ENCODE measurements around the gene SETBP1.

The SETBP1 gene

DNA sequence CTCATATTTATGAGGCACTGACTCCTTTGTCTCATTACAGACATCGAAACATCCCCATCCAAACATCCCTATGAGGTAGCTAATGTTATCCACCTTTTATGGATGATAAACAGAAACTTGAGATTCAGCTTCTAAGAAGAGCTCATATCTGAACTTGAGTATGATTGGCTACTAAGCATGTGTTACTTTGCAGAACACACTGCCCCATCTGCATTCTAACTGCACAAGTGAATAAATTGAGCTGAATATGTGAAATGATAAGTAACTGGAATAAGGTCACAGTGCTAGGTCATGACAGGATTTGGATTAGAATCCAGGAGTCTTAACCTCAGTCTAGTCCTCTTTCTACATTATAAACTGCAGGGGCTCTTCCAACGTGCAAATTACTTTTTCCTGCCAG is 172.7 kb downstream of the SETBP1 start:
- H3K27ac Mint-ChIP-seq: no peak overlapping the region
- H3K27me3 Mint-ChIP-seq (ENCODE audit: low read depth, poor library complexity): no peaks in the 10 kb centered on the region
- TF ChIP-seq, protein P1, sequence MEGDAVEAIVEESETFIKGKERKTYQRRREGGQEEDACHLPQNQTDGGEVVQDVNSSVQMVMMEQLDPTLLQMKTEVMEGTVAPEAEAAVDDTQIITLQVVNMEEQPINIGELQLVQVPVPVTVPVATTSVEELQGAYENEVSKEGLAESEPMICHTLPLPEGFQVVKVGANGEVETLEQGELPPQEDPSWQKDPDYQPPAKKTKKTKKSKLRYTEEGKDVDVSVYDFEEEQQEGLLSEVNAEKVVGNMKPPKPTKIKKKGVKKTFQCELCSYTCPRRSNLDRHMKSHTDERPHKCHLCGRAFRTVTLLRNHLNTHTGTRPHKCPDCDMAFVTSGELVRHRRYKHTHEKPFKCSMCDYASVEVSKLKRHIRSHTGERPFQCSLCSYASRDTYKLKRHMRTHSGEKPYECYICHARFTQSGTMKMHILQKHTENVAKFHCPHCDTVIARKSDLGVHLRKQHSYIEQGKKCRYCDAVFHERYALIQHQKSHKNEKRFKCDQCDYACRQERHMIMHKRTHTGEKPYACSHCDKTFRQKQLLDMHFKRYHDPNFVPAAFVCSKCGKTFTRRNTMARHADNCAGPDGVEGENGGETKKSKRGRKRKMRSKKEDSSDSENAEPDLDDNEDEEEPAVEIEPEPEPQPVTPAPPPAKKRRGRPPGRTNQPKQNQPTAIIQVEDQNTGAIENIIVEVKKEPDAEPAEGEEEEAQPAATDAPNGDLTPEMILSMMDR (IDR thresholded peaks at IDR 0.05): no peak
- no peak for DNase-seq
- H3K4me1 Mint-ChIP-seq: no peaks in the 10 kb centered on the region
- no peaks in the 10 kb centered on the region for H3K9me3 Mint-ChIP-seq
- H3K36me3 Mint-ChIP-seq (ENCODE audit: low read depth): peaks cover 29% of the 10 kb centered on the region
- H3K4me3 Mint-ChIP-seq: no peak overlapping the region

DNA sequence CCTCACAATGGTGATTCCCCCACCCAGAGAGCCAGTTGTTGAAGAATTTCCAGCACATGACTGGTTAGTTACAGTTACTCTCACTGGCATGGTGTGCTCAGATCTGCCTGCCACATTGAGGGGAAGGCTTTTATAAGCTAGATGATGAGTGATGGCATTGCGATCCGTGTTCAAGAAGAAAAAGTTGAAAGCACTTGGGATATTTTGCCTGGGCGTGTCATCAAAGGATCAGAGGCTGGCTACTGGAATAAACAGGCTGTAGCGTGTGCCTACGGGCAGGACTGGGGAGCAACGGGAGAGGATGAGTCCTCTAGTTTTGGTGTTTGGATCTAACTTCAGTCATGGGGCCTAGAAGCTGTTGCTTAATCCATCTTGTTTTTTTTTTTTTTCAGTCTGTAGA is 175.0 kb downstream of the SETBP1 start:
- no peak overlapping the region for H3K4me3 Mint-ChIP-seq
- no peaks in the 10 kb centered on the region for H3K4me1 Mint-ChIP-seq
- H3K9me3 Mint-ChIP-seq: no peaks in the 10 kb centered on the region
- TF ChIP-seq, protein P1 (IDR thresholded peaks at IDR 0.05): no peak
- H3K27ac Mint-ChIP-seq: no peak overlapping the region
- no peak for DNase-seq
- H3K36me3 Mint-ChIP-seq (ENCODE audit: low read depth): peaks cover 22% of the 10 kb centered on the region
- H3K27me3 Mint-ChIP-seq (ENCODE audit: low read depth, poor library complexity): no peaks in the 10 kb centered on the region

DNA sequence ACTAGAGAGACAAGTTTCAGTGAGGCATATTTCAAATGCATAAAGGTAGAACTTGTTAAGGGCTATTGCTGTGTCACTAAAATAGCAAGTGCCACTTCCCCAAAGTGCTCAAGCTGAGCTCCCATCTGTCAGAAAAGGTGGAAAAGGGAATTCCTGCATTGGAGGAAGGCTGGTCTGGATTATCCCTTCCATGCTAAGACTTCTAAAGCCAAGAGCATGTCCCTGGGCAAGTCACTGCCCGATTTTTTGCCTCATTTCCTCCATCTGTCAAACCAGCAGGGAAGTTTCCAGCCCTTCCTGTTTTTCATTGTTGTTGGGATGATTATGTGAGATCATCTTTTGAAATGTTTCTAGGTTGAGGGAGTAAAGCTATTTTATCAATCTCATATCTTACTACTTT is 175.5 kb downstream of the SETBP1 start:
- Mint-ChIP-seq H3K4me1 (no peaks in the 10 kb centered on the region), H3K9me3 (no peaks in the 10 kb centered on the region), H3K27ac (no peak overlapping the region), H3K27me3 (ENCODE audit: low read depth, poor library complexity) (no peaks in the 10 kb centered on the region), H3K4me3 (no peak overlapping the region), H3K36me3 (ENCODE audit: low read depth) (peaks cover 22% of the 10 kb centered on the region)
- TF ChIP-seq, protein P1 (IDR thresholded peaks at IDR 0.05): no peak
- no peak for DNase-seq

DNA sequence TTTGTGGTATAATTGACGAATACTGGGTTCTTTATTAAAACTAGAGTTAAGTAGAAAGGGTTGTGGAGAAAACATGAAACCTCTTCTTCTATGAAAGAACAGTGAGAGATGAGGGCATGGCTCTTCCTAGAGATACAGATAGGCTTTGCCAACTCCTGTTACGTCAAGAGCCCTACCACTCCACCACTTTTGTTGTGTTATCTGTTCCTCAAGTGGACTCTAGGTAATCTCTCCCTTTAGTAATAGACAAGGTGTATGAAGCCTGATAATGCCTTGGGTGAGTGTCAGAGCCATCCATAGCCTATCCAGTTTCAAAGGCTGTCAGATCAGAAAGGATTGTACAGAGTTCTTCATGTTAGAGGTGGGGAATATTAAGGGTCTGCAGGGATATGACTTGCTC is 176.4 kb downstream of the SETBP1 start:
- Mint-ChIP-seq H3K36me3 (ENCODE audit: low read depth) (peaks cover 22% of the 10 kb centered on the region), H3K27me3 (ENCODE audit: low read depth, poor library complexity) (no peaks in the 10 kb centered on the region), H3K4me1 (no peaks in the 10 kb centered on the region), H3K9me3 (no peaks in the 10 kb centered on the region), H3K4me3 (no peak overlapping the region), H3K27ac (no peak overlapping the region)
- TF ChIP-seq, protein P1 (IDR thresholded peaks at IDR 0.05): no peak
- DNase-seq: no peak

DNA sequence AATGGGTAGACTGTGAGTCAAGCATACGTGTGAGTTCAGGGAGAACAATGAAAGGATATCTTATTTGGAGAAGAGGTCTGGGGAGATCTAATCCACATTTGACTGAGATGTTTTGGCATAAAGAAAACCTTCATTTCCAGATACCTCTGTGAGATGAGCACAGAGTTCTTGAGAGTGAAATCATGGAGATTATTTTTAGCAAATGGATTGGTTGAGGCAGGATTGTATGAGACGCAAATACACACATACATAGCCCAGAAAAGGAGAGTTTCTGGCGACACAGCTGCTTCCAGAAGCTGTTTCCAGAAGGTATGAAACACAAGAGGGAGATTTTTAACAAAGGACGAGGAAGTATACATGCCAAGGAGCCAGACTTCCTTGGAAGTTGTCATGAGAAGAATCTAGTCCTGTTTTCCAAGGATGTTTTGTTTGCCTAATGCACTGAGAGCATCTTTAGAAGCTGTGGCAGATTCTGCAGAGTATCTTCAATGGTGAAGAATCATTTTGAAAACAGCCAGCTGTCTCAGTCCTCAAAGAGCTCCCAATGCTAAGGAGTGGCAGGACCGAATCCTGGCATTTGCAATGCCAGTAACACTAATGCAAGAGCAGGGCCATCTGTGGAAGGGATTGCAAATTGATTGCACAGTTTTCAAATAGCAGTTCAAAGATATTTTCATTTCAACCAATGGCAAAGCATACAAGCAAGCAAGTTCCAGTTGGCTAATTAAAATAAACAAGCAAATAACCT is 177.2 kb downstream of the SETBP1 start:
- H3K27ac Mint-ChIP-seq: no peak overlapping the region
- no peaks in the 10 kb centered on the region for H3K27me3 Mint-ChIP-seq (ENCODE audit: low read depth, poor library complexity)
- H3K4me1 Mint-ChIP-seq: no peaks in the 10 kb centered on the region
- peaks cover 22% of the 10 kb centered on the region for H3K36me3 Mint-ChIP-seq (ENCODE audit: low read depth)
- DNase-seq: no peak
- TF ChIP-seq, protein P1 (IDR thresholded peaks at IDR 0.05): no peak
- no peak overlapping the region for H3K4me3 Mint-ChIP-seq
- H3K9me3 Mint-ChIP-seq: no peaks in the 10 kb centered on the region

DNA sequence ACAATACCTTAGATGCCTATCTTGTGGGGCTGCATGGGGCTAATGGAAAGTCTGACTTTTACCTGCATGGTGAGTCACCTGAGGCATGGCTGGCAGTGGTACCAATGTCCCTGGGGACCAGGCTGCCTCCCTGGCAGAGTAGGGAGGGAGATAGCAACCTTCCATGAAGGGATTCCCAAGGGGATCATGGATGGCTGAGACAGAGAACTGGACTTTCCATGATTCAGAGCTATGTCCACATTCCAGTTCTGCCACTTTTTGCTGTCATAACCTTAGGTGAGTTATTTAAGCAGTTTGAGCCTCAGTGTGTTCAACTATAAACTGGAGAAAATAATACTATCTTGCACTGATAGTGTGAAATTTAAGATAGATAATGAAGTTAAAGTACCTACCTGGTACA is 178.6 kb downstream of the SETBP1 start:
- no peaks in the 10 kb centered on the region for H3K27me3 Mint-ChIP-seq (ENCODE audit: low read depth, poor library complexity)
- DNase-seq: no peak
- H3K27ac Mint-ChIP-seq: no peak overlapping the region
- H3K4me3 Mint-ChIP-seq: no peak overlapping the region
- H3K36me3 Mint-ChIP-seq (ENCODE audit: low read depth): peaks cover 16% of the 10 kb centered on the region
- H3K9me3 Mint-ChIP-seq: no peaks in the 10 kb centered on the region
- peaks cover 4% of the 10 kb centered on the region for H3K4me1 Mint-ChIP-seq
- TF ChIP-seq, protein P1 (IDR thresholded peaks at IDR 0.05): no peak

Data from nephron progenitor cell (in vitro differentiated cells).